ENCODE results near the gene NEB. TPM values are rescaled to one million over a fixed set of nuclear protein-coding genes. Genes with fewer than 3 reads are reported as not detected.

Gene NEB
- total and polyA plus RNA-seq, 2 of the 13 experiments (the other 11 are each of a cell fraction or from before 2014, with no cell fraction given): 0.21 to 0.24 TPM

GRCh38 chr2:151551556-151551955 is 182.7 kb downstream of the NEB start (continued):
- TF ChIP-seq, protein P1, sequence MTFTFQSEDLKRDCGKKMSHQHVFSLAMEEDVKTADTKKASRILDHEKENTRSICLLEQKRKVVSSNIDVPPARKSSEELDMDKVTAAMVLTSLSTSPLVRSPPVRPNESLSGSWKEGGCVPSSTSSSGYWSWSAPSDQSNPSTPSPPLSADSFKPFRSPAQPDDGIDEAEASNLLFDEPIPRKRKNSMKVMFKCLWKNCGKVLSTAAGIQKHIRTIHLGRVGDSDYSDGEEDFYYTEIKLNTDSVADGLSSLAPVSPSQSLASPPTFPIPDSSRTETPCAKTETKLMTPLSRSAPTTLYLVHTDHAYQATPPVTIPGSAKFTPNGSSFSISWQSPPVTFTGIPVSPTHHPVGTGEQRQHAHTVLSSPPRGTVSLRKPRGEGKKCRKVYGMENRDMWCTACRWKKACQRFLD (CRISPR knock-in tag; IDR thresholded peaks at IDR 0.05; ENCODE audit: borderline replicate concordance): no peak
- TF ChIP-seq CREBL2 (CRISPR knock-in tag; IDR thresholded peaks at IDR 0.05; ENCODE audit: borderline replicate concordance): no peak
- no peak for TF ChIP-seq MEF2D (CRISPR knock-in tag; IDR thresholded peaks at IDR 0.05)

- POLR2A ChIA-PET: no interaction called here
- DNase-seq (ENCODE audit: low spot score): no peak
- WGBS (ENCODE audit: low lambda C conversion rate): 28% methylated on average over 2 of the region's 2 CpGs
- TF ChIP-seq GTF2F1 (IDR thresholded peaks at IDR 0.05; ENCODE audit: low read length) (no peak), HNRNPL (IDR thresholded peaks at IDR 0.05; ENCODE audit: low read depth, low read length) (no peak), ZFX (CRISPR knock-in tag; IDR thresholded peaks at IDR 0.05; ENCODE audit: low read depth) (no peak), CREBL2 (CRISPR knock-in tag; IDR thresholded peaks at IDR 0.05; ENCODE audit: borderline replicate concordance) (no peak), ZNF773 (CRISPR knock-in tag; IDR thresholded peaks at IDR 0.05; ENCODE audit: borderline replicate concordance) (no peak), CCAR2 (optimal IDR thresholded peaks at IDR 0.05; ENCODE audit: low read depth, low read length) (no peak), ZNF841 (CRISPR knock-in tag; IDR thresholded peaks at IDR 0.05; ENCODE audit: borderline replicate concordance) (no peak), RERE (CRISPR knock-in tag; IDR thresholded peaks at IDR 0.05; ENCODE audit: low read depth) (no peak)
- TF ChIP-seq, protein P2, sequence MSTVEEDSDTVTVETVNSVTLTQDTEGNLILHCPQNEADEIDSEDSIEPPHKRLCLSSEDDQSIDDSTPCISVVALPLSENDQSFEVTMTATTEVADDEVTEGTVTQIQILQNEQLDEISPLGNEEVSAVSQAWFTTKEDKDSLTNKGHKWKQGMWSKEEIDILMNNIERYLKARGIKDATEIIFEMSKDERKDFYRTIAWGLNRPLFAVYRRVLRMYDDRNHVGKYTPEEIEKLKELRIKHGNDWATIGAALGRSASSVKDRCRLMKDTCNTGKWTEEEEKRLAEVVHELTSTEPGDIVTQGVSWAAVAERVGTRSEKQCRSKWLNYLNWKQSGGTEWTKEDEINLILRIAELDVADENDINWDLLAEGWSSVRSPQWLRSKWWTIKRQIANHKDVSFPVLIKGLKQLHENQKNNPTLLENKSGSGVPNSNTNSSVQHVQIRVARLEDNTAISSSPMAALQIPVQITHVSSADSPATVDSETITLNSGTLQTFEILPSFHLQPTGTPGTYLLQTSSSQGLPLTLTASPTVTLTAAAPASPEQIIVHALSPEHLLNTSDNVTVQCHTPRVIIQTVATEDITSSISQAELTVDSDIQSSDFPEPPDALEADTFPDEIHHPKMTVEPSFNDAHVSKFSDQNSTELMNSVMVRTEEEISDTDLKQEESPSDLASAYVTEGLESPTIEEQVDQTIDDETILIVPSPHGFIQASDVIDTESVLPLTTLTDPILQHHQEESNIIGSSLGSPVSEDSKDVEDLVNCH (CRISPR knock-in tag; IDR thresholded peaks at IDR 0.05): no peak
- TF ChIP-seq, protein P3, sequence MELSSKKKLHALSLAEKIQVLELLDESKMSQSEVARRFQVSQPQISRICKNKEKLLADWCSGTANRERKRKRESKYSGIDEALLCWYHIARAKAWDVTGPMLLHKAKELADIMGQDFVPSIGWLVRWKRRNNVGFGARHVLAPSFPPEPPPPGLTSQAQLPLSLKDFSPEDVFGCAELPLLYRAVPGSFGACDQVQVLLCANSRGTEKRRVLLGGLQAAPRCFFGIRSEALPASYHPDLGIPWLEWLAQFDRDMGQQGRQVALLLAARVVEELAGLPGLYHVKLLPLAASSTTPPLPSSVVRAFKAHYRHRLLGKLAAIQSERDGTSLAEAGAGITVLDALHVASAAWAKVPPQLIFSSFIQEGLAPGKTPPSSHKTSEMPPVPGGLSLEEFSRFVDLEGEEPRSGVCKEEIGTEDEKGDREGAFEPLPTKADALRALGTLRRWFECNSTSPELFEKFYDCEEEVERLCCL (CRISPR knock-in tag; IDR thresholded peaks at IDR 0.05; ENCODE audit: borderline replicate concordance): no peak
These were observed 185.1 kb downstream of the NEB start for GRCh38 chr2:151549191-151549590.

More at GRCh38 chr2:151549191-151549590, 185.1 kb downstream of the NEB start:
- H3K36me3 ChIP-seq (replicated peaks in 1 of 2; ENCODE audit: control insufficient read depth in 1 of 2, insufficient read depth in 2 of 2, low read length in 2 of 2): no peaks in the 10 kb centered on the region
- H3K9ac ChIP-seq (ENCODE audit: insufficient read depth, low read depth, low read length): no peak overlapping the region
- no peak for FAIRE-seq
- no peak for ATAC-seq
- no peaks in the 10 kb centered on the region for H3K9me3 ChIP-seq (ENCODE audit: low read length)
- H3K4me2 ChIP-seq (ENCODE audit: low read depth, low read length): no peak overlapping the region
- no peak overlapping the region for H3K27ac ChIP-seq (ENCODE audit: extremely low read length, insufficient read depth, low read length)
- H2AFZ ChIP-seq (ENCODE audit: low read length): no peak overlapping the region
- H3K27me3 ChIP-seq (ENCODE audit: control insufficient read depth in 1 of 2, insufficient read depth in 2 of 2, low read length in 2 of 2): no peaks in the 10 kb centered on the region
- in situ Hi-C loops (cut with HindIII; ENCODE audit: extremely low pct_ligation_motif_present, low pct_unique_long_range_greater_than_20kb) (no loop called here), intact Hi-C loops (cut with micrococcal nuclease; ENCODE audit: unreplicated experiment) (no loop called here)
- H3K79me2 ChIP-seq (ENCODE audit: insufficient read depth, low read length): no peaks in the 10 kb centered on the region
- CTCF ChIA-PET (ENCODE audit: low intra/inter-chr PET ratio, low total read pairs): no interaction called here
- H3K4me3 ChIP-seq (replicated peaks in 1 of 3; ENCODE audit: insufficient read depth in 1 of 3, low read depth in 2 of 3, low read length in 3 of 3): no peak overlapping the region
- H3K4me1 ChIP-seq (ENCODE audit: insufficient read depth, low read length): no peaks in the 10 kb centered on the region
- no TSS peak for BruUV-seq (replicated peaks)
- no peaks in the 10 kb centered on the region for H4K20me1 ChIP-seq (ENCODE audit: insufficient read depth, low read length)
